ENCODE measurements around the gene PTPRT. TPM values are rescaled to one million over a fixed set of nuclear protein-coding genes. Genes with fewer than 3 reads are reported as not detected.

The PTPRT gene
- total RNA-seq, 2 donors from 2014 or later: 0.11 to 0.35 TPM

- Histone ChIP-seq H3K27ac (no peak overlapping the region), H3K36me3 (no peaks in the 10 kb centered on the region), H3K9me3 (no peaks in the 10 kb centered on the region), H3K4me1 (no peaks in the 10 kb centered on the region), H3K27me3 (no peaks in the 10 kb centered on the region), H3K4me3 (no peak overlapping the region)
- no peak for TF ChIP-seq CTCF (IDR thresholded peaks at IDR 0.05)
- no peak for DNase-seq (ENCODE audit: low spot score)
These were observed 208.5 kb downstream of the PTPRT start for GRCh38 chr20:42981253-42981652.

GRCh38 chr20:42979720-42980119 is 210.0 kb downstream of the PTPRT start:
- Histone ChIP-seq H3K36me3 (no peaks in the 10 kb centered on the region), H3K27me3 (no peaks in the 10 kb centered on the region), H3K9me3 (no peaks in the 10 kb centered on the region), H3K4me3 (no peak overlapping the region), H3K27ac (no peak overlapping the region), H3K4me1 (no peaks in the 10 kb centered on the region)
- DNase-seq (ENCODE audit: low spot score): no peak
- TF ChIP-seq CTCF (IDR thresholded peaks at IDR 0.05): no peak

- Histone ChIP-seq H3K36me3 (no peaks in the 10 kb centered on the region), H3K9me3 (no peaks in the 10 kb centered on the region), H3K27ac (no peak overlapping the region), H3K4me3 (no peak overlapping the region), H3K27me3 (no peaks in the 10 kb centered on the region), H3K4me1 (no peaks in the 10 kb centered on the region)
- DNase-seq (ENCODE audit: low spot score): no peak
- TF ChIP-seq CTCF (IDR thresholded peaks at IDR 0.05): no peak
These were observed 211.3 kb downstream of the PTPRT start for GRCh38 chr20:42978184-42978974.

GRCh38 chr20:42975974-42976373 is 213.7 kb downstream of the PTPRT start:
- DNase-seq (ENCODE audit: low spot score): no peak
- Histone ChIP-seq H3K4me3 (no peak overlapping the region), H3K27me3 (no peaks in the 10 kb centered on the region), H3K27ac (no peak overlapping the region), H3K4me1 (no peaks in the 10 kb centered on the region), H3K36me3 (no peaks in the 10 kb centered on the region), H3K9me3 (no peaks in the 10 kb centered on the region)
- no peak for TF ChIP-seq CTCF (IDR thresholded peaks at IDR 0.05)

- no peak overlapping the region for H3K27ac ChIP-seq
- DNase-seq (ENCODE audit: low spot score): no peak
- TF ChIP-seq CTCF (IDR thresholded peaks at IDR 0.05): no peak
- H3K27me3 ChIP-seq: no peaks in the 10 kb centered on the region
- H3K4me3 ChIP-seq: no peak overlapping the region
- no peaks in the 10 kb centered on the region for H3K36me3 ChIP-seq
- H3K9me3 ChIP-seq: no peaks in the 10 kb centered on the region
- no peaks in the 10 kb centered on the region for H3K4me1 ChIP-seq
These were observed 215.4 kb downstream of the PTPRT start for GRCh38 chr20:42974347-42974746.

GRCh38 chr20:42972591-42972990 is 217.1 kb downstream of the PTPRT start:
- Histone ChIP-seq H3K4me3 (no peak overlapping the region), H3K4me1 (no peaks in the 10 kb centered on the region), H3K27ac (no peak overlapping the region), H3K36me3 (no peaks in the 10 kb centered on the region), H3K9me3 (no peaks in the 10 kb centered on the region), H3K27me3 (no peaks in the 10 kb centered on the region)
- DNase-seq (ENCODE audit: low spot score): no peak
- no peak for TF ChIP-seq CTCF (IDR thresholded peaks at IDR 0.05)
